PFSK-1 (cell line): ENCODE results near the gene DLST.

Experiments
- POLR2AphosphoS5 ChIP-seq: IDR thresholded peaks from 2 replicates; pipeline ENCODE4 v1.6.1; 2012; ENCODE audit warnings: low read depth, mild to moderate bottlenecking, control low read depth, low read length, moderate library complexity
- TF ChIP-seq, protein P1 (sequence below), 2 experiments: IDR thresholded peaks; 2 replicates each; pipeline versions ENCODE4 v1.6.1 to v1.8.0; 2011 to 2012; ENCODE audit warnings: low read depth in 2 of 2, low read length in 2 of 2, control low read depth in 1 of 2, inconsistent platforms in 1 of 2, mild to moderate bottlenecking in 1 of 2, moderate library complexity in 1 of 2; ENCODE audit not compliant: insufficient read depth in 1 of 2

DNA sequence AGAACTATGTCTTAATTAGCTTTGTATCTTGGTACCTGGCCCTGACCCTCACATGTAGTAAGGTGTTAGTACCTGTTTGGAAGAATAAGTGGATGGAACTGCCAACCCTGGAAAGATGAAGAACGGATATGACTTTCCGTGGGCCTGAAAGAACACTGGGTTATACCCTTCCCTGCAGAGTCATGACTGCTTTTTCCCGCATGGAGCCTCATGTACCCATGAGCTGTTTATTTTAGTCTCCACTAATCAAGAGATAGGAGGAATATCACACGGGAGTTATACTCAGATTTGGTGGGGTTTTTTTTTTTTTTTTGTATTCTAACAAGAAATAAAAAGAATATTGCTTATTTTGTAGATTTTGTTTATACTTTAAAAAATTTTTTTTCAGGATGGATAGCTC lies 15.9 kb downstream of the DLST start:
- TF ChIP-seq POLR2AphosphoS5, result no peak
- TF ChIP-seq, protein P1, sequence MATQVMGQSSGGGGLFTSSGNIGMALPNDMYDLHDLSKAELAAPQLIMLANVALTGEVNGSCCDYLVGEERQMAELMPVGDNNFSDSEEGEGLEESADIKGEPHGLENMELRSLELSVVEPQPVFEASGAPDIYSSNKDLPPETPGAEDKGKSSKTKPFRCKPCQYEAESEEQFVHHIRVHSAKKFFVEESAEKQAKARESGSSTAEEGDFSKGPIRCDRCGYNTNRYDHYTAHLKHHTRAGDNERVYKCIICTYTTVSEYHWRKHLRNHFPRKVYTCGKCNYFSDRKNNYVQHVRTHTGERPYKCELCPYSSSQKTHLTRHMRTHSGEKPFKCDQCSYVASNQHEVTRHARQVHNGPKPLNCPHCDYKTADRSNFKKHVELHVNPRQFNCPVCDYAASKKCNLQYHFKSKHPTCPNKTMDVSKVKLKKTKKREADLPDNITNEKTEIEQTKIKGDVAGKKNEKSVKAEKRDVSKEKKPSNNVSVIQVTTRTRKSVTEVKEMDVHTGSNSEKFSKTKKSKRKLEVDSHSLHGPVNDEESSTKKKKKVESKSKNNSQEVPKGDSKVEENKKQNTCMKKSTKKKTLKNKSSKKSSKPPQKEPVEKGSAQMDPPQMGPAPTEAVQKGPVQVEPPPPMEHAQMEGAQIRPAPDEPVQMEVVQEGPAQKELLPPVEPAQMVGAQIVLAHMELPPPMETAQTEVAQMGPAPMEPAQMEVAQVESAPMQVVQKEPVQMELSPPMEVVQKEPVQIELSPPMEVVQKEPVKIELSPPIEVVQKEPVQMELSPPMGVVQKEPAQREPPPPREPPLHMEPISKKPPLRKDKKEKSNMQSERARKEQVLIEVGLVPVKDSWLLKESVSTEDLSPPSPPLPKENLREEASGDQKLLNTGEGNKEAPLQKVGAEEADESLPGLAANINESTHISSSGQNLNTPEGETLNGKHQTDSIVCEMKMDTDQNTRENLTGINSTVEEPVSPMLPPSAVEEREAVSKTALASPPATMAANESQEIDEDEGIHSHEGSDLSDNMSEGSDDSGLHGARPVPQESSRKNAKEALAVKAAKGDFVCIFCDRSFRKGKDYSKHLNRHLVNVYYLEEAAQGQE (IDR thresholded peaks at IDR 0.05; ENCODE audit: insufficient read depth in 1 of 2, low read depth in 2 of 2, low read length in 2 of 2), result no peak
